Stimulated activated CD8-positive, alpha-beta memory T cell treated with anti-CD3 and anti-CD28 coated beads, Interleukin-12 subunit alpha, Interleukin-12 subunit beta, amount 100 ng/mL, for 24 hours (primary cell): ENCODE measurements around the gene SMARCAL1.

Experiments used
- DNase-seq: peaks from one replicate; pipeline ENCODE4 v3.0.0-alpha.2; 2020; ENCODE audit errors: extremely low read depth

The SMARCAL1 gene

DNA sequence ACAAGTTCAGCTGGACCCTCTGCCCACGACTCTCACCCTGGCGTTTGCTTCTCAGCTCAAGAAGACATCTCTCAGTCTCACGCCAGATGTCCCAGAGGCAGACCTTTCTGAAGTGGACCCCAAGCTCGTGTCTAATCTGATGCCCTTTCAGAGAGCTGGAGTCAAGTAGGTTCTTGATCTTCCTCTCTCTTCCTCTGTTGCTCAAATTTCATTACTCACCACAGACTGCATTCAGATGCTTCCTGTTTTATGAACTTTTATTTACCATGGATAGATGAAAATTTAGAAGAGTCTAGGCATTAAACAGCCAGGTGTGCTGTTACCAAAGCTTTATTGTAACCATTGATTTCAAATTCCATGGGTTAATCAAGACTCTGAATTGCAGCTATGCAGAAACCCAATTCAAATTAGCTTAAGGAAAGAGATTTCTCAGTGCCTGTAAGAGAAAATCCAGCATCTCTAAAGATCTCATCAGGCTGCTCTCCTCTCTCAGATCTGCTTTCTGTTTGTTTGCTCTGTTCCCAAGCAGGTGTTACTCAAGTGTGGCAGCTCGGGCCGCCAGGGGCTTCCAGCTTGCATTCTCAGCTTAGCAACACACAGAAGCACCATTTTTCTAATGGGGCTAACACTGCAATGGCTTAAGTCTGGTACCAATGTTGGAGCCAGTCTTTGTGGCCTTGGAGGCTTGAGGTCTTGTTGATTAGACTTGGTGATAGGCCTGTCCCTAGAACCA, 16.5 kb downstream of the SMARCAL1 start:
- DNase-seq, result no peak

- no peak for DNase-seq
Observed at GRCh38 chr2:216429428-216429827, 17.1 kb downstream of the SMARCAL1 start.

GRCh38 chr2:216430811-216431530, 18.7 kb downstream of the SMARCAL1 start:
- DNase-seq, result no peak

DNA sequence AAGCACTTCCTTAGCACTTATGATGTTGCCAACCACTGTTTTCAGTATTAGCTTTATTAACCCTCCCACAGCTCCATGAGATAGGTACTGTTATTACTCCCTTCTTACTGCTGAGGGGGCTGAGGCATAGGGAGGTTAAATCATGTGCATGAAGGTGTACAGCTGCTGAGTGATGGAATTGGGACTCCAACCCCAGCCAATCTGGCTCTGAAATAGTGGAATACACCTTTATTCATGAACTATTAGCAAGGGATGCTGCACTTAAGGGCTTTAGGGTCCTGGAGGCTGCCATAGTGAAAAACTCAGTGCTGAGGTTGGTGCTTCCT, 19.2 kb downstream of the SMARCAL1 start:
- DNase-seq, result no peak

GRCh38 chr2:216436383-216436782, 24.1 kb downstream of the SMARCAL1 start:
- DNase-seq, result no peak

GRCh38 chr2:216441308-216442010, 29.2 kb downstream of the SMARCAL1 start:
- DNase-seq, result no peak

GRCh38 chr2:216445501-216445900, 33.2 kb downstream of the SMARCAL1 start:
- DNase-seq, result no peak

DNA sequence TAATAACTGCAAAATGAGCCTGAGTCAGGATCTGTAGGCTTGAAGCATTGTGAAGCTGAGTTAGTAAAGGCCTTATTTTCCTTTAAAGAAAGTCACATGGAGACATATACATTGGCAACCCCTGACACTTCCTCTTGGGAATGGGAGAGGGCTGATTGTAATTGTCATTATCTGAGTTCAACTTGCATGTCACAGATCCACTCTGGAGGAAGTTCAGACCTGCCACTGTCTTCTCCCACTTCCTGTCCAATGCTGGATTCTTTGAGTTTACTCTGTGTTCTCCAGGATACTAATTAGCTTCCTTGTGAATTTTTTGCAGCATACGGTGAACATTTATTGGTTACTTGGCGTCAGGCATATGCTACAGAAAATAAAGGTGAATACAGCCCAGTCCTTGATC, 34.1 kb downstream of the SMARCAL1 start:
- no peak for DNase-seq

GRCh38 chr2:216447293-216447692, 35.0 kb downstream of the SMARCAL1 start:
- DNase-seq, result no peak

- DNase-seq, result no peak
Observed at GRCh38 chr2:216448829-216449228, 36.5 kb downstream of the SMARCAL1 start.

DNA sequence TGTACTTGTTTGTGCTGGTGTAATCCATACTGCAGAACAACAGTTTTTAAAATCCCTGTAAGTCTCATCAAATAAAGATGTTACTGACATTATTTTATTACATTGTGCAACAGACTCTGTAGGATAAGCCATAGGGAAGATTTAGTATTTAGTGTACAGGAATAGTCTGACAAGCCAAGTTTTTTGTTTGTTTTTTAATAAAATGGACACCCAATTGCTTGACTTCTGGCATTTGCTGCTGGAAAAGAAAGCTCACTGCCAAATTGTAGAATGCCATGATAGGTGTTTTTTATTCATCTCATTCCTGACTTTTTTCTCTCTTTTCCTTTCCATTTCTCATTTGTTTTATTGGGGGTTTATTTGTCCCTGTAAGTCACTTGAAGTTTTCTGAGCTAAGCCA, 38.1 kb downstream of the SMARCAL1 start:
- no peak for DNase-seq

- no peak for DNase-seq
Observed at GRCh38 chr2:216450784-216451183, 38.5 kb downstream of the SMARCAL1 start.

DNA sequence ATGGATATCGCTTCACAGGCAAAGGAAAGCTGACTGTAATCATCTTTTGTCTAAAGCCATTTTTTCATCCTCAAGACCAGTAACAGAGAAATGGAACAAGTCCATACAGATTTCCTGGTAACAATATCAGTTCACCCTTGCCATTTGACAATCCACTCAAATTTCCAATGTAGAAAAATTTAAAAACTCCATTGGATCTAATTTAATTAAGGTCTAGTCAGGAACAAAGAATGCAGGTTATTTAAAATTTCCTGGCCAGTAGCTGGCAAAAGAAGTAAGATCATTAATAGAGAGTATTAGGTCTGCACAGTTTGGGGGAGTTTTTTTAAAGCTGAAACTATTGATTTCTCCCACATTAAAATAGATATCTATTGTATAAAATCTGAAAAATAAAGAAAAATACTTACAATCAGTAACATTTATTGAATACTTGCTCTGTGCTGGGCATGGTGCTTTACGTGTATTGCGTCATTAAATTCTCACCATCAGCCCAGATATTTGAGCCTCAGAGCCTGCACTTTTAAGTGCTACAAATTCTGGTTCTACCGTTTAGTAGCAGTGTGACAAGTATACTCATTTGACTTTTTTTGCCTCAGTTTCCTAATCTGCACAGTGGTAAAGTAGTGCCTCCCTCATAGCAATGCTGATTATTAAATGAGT, 41.8 kb downstream of the SMARCAL1 start:
- no peak for DNase-seq

GRCh38 chr2:216463148-216463547, 50.9 kb downstream of the SMARCAL1 start:
- no peak for DNase-seq

DNA sequence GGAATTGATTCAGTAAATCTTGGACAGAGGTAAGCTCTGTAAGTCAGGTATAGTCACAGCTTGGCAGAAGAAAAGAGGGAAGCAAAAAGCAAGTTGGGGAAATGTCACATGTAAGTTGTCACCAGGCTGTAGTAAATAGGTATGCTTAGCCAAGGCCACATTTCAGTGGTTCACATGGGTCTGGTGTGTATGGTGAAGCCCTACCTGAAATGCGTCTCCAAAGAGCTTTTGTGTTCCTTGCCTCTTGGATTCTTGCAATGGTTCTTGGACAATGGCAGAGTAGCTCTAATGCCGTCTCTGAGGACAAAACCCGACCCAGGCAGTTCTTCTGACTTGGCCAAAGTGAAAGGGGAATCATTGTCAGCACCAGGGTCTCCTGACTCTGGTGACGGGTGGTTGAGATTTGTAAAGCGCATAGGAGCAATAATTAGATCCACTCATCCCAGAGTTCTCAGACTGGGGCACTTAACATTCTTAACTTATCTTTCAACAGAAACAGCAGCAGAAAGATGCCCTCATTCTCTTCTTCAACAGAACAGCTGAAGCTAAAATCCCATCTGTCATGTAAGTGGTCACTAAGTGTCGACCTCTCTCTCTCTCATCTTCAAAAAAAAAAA, 51.9 kb downstream of the SMARCAL1 start:
- no peak for DNase-seq

DNA sequence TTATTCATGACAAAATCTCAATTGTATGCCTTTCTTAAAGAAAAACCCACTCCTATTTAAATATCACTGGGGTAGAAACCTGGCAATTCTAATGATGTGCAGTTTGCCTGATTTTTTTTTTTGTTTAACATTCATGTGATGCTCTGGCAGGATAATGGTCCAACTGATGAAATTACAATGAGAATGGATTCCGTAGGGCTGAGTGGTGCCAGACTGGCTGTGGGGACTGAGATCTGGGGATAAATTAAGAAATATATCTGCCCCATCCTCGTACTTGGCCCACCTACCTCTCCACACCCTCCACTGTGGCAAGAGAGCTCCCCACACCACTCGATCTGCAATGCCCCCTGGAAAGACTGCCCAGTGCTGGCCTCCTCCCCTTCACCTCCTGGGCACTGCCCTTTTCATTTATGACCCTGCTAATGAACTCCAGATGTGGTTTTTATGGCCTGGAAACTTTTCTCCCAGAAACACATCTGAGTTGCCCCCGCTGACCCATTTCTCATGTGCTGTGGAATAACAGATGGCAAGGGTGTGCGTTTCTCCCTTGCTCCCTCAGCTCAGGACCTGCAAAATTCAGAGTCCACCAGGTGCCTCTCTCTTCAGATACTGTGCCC, 53.4 kb downstream of the SMARCAL1 start:
- DNase-seq, result no peak

DNA sequence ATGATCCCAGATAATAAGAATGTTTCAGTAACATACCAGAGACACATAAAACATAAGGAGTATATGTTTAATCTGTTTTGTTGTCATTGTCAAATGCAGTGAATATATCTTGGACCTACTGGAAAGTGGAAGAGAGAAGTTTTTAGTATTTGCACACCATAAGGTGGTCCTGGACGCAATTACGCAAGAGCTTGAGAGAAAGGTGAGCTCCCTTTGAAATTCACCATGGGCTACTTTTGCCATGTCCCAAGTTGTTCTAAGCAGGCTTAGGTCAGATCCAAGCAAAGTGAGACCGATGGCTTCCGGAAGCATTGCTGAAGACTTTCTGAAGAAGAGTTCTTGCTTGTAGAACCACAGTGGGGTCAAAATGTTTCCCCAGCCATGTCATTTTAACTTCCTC, 55.6 kb downstream of the SMARCAL1 start:
- DNase-seq, result no peak

GRCh38 chr2:216469661-216470060, 57.4 kb downstream of the SMARCAL1 start:
- DNase-seq, result no peak

DNA sequence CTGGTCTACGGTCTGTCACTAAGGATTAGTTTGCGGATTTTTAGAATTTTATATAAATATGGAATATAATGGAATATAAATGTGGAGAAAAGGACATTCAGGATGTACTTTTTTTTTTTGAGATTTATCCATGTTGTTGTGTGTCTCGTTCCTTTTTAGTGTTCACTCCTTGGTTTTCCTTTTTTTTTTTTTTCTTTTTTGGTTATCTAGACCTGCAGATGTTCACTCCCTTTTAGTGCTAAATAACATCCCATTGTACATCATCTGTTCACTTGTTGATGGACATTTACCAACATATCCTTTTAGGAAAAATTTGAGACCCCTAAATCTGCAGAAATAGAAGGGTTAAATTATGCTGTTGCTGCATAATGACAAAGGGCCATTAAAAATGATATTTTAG, 60.9 kb downstream of the SMARCAL1 start:
- no peak for DNase-seq

DNA sequence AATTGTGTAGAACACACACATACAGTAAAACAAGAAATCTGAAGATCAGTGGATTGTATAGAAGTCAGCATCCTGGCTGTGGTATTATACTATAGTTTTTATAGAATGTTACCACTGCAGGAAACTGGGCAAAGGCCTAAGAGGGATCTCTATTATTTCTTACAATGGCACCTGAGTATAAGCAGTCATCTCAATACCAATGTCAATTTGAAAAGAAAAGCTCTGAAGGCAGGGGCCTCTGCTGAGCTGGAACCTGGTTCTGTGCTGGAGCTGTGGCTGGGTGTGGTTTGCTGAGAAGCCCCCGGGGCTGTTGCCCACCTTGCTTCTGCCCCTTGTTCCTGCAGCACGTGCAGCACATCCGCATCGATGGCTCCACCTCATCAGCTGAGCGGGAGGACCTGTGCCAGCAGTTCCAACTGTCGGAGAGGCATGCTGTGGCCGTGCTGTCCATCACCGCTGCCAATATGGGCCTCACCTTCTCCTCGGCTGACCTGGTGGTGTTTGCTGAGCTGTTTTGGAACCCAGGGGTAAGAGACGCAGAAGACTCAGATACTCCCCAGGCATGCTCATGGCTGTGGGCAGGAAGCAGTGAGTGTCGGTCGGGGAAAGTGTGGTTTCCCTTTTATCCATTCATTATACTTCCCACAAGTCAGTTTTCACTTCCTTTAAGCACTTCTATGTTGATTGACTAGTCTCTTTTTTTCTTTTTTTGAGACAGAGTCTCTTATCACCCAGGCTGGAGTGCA, 62.8 kb downstream of the SMARCAL1 start:
- no peak for DNase-seq

- DNase-seq, result no peak
Observed at GRCh38 chr2:216475767-216476166, 63.5 kb downstream of the SMARCAL1 start.
